GM18526 (cell line): Measurements from ENCODE around the gene CSNK1G2.
A peak's percentile ranks its signal among the peaks of the same experiment; 100 is the strongest.

Experiments
- POLR2A ChIP-seq: IDR thresholded peaks from 3 replicates; pipeline ENCODE4 v1.6.1; 2011; ENCODE audit not compliant: insufficient read length; ENCODE audit errors: extremely low read depth

Gene CSNK1G2

DNA sequence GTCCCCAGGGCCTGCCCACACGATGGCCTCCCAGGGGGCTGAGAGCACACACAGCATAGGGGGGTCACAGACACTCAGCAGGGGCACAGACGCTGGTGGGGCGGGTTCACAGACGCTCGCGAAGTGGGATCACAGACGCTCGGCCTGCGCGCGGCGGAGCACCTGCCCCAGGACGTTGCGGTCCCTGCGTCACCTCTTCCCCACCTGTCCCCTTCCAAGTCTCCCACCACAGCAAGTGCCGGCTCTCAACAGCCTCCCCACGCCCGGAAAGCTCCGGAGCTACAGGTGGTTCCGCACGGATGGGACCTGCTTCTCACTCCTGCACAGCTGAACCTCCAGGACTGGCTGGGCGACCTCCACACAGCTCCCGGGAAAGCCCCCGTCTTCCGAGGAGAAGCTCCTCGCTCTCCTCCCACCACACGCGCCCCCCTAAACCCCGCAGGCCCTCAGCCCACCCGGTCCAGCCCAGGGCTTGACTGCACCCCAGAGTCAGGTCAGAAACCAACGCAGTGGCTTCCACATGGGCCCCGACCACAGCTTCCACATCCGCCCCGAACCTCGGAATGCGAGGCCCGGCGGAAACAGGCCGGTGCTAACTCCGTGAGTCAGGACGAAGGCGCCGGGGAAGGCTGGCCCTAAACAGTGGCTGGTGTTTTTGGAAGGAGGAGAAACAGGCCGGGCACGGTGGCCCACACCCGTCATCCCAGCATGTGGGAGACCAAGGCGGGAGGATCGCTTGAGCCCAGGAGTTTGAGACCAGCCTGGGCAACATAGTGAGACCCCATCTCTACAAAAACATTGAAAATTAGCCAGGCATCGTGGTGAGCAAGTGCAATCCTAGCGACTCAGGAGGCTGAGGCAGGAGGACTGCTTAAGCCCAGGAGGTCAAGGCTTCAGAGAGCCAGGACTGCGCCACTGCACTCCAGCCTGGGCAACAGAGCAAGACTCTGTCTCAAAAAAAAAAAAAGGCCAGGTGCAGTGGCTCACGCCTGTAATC lies 58.0 kb downstream of the CSNK1G2 start:
- TF ChIP-seq POLR2A: no peak

DNA sequence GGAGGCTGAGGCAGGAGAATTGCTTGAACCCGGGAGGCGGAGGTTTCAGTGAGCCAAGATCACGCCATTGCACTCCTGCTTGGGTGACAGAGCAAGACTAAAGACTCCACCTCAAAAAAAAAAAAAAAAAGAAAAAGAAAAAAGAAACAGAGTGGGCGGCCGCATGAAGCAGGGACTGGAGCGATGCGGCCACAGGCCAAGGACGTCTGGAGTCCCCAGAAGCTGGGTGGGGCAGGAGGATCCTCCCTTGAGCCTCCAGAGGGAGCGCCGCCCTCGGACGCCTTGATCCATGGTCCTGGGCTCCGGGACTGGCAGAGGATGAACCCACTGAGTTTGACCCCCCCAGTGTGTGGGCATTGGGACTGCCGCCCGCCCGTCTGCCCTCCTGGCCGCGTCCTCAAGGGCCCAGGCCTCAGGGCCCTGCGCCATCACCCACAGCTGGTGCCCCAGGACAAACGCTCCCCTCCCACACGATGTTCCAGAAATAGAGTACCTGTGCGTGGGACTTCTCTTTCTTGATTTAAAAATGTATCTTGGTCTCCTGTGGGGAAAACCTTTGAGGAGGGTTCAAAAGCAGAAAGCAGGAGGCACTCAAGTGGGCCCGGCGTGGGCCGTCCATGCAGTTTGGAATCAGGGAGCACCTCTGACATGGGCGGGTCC lies 59.0 kb downstream of the CSNK1G2 start:
- no peak for TF ChIP-seq POLR2A

DNA sequence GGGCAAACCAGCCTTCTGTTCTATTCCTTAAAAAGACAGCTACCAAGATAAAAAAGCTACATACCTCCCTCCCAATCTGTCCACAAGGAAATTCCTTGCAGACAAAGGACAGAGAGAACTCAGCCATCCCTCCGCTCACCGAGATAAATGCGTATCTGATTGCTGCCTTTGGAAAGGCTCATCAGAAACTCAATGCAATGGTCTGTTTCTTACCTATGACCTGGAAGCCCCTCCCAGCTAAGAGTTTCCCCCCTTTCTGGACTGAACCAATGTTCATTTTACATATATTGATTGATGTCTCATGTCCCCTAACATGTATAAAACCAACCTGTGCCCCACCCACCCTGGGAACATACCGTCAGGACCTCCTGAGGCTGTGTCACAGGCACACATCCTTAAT lies 62.9 kb downstream of the CSNK1G2 start:
- TF ChIP-seq POLR2A: no peak

DNA sequence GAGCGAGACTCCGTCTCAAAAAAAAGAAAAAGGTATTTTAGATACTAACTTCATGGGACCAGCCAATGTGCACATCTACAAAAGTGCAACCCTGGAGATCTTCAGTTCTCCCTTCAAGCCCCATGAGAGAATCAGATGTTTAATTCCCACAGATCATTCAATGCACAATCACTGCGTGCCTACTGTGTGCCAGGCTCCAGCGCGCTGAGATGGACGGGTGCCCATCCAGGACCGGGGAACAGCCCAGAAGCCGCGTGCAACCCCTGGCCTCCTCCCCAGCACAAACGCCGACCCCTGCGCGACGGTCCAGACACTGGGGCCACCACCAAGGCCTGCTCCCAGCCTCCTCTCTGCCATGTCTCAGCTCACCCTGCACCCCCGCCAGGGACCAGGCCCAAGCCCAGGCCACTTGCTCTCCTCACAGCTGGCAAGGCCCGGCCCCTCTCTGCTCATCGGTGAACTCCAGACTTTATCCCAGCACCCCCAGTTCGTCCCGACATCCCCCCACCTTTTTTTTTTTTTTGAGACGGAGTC lies 69.2 kb downstream of the CSNK1G2 start:
- no peak for TF ChIP-seq POLR2A

DNA sequence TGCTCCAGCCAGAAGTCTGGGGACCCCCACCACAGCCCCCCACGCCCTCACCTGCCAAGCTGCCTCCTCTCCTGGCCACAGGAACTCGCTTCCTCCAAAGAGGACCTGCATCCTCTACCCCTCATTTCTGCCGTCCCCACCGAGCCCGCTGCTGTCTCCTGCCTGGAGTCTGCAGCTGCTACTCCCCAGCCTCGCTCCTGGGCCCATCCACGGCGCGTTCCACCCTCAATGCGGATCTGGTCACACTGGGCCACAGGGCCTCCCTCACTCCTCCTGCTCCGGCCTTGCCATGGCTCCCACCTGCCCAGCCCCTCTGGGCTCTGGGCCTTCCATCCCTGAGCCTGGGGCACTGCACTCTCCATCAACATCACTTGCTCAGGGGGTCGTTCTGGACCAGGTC lies 70.2 kb downstream of the CSNK1G2 start:
- no peak for TF ChIP-seq POLR2A

DNA sequence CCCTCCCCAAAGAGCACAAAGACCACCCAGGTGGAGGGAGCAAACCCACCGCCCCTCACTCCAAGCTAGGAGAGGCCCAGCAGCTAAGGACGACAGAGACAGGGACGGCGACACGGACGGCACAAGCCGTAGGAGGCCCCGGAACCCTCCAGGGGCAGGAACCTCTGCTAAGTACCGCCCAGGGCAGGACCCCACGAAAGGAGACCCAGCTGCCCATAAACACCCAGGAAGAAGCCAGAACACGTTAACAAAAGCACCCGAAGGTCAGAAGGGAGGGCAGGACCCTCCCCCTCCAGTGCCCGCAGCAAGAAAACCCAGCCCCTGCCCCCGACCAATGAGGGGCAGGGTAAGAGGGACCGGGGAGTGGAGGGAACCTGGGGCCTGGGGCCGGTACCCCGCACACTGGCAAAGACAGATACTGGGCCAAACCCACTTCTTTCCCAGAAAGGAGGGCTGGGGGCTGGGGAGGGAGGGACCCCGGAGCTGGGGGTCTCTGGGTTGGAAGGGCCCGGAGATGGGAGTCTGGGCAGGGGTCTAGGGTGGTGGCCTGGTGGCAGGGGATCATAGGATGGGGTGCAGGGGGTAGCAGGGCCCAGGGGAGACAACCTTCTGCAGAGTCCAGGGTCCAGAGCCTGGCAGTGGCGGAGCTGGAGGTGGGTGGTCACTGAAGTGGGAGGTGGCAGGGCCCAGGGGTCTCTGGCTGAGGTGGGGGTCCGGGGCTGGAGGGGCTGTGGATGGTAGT lies 72.1 kb downstream of the CSNK1G2 start:
- no peak for TF ChIP-seq POLR2A

DNA sequence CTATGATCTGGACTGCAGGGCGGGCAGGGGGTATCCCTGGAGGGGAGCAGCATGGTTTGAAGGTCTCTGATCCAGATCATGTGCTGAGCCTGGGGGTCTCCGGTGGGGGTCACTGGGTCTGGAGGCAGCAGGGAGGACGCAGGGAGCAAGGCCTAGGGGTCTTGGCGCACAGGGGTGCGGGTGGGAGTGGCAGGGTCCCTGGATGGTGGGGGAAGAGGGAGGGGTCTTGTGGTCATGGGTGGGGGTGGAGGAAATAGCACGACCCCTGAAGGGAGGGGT lies 72.7 kb downstream of the CSNK1G2 start:
- no peak for TF ChIP-seq POLR2A

DNA sequence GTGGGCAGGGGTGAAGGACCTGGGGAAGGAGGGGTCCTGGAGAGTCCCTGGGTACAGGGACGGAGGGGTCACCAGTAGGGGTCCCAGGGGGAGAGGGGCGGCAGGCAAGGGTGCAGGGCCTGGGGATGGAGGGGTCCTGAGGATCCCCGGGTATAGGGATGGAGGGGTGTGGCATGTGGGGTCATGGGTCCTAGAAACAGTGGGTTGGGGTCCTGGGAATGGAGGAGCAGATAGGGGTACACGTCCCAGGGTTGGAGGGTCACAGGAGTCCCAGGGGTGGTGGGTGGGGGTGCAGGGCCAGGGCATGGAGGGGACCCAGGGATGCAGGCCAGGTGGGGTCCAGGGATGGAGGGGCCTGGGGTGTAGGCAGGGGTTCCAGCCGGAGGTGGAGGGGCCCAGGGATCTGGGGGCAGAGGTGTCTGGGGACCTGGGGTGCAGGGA lies 73.2 kb downstream of the CSNK1G2 start:
- no peak for TF ChIP-seq POLR2A

DNA sequence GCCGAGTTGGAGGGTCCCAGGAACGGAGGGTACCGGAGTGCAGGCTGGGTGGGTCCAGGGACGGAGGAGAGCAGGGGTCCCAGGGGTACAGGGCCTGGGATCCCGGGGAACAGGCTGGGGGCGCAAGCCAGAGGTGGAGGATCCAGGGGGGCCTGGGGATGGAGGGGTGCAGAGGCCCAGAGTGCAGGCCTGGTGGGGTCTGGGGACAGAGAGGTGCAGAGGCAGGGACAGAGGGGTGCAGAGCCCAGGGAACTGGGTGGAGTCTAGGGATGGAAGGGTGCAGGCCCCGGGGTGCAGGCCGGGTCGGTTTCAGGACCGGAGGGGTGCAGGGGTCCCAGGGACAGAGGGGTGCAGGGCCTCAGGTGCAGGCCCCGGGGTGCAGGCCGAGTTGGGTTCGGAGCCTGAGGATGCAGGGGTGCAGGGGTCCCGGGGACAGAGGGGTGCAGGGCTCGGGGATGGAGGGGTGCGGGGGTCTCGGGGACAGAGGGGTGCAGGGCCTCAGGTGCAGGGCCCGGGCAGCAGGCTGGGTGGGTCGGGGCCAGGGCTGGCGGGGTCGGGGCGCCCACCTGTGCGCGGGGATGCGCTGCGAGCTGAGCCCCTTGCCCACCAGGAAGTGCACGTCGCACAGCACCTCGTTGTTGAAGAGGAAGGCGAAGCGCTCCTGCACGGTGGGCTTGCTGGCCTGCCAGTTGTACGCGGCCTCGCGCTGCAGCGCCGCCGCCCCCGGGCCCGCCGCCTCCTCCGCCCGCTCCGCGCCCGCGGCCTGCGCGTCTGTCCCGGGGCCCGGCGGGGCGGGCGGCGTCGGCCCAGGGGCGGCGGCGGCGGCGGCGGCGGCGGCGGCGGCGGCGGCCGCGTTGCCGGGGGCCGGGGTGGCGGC lies 74.0 kb downstream of the CSNK1G2 start:
- TF ChIP-seq POLR2A: no peak

DNA sequence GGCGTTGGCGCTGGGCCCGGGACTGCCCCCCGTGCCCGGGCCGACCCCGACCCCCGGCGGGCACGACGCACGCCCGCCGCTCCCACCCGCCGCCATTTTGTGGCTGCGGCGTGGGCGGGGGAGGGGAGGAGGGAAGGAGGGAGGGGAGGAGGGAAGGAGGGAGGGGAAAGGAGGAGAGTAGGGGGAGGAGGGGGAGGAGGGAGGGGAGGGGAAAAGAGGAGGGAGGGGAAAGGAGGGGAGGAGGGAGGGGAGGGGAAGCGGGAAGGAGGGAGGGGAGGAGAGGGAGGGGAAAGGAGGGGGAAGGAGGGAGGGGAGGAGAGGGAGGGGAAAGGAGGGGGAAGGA lies 74.6 kb downstream of the CSNK1G2 start, which contains the start of gene BTBD2:
BTBD2 (minus strand) TSS at position 107 of the 343 bp plus-strand sequence; CDS start at position 96, 11 bp downstream.
- peak; percentile 39 for TF ChIP-seq POLR2A

DNA sequence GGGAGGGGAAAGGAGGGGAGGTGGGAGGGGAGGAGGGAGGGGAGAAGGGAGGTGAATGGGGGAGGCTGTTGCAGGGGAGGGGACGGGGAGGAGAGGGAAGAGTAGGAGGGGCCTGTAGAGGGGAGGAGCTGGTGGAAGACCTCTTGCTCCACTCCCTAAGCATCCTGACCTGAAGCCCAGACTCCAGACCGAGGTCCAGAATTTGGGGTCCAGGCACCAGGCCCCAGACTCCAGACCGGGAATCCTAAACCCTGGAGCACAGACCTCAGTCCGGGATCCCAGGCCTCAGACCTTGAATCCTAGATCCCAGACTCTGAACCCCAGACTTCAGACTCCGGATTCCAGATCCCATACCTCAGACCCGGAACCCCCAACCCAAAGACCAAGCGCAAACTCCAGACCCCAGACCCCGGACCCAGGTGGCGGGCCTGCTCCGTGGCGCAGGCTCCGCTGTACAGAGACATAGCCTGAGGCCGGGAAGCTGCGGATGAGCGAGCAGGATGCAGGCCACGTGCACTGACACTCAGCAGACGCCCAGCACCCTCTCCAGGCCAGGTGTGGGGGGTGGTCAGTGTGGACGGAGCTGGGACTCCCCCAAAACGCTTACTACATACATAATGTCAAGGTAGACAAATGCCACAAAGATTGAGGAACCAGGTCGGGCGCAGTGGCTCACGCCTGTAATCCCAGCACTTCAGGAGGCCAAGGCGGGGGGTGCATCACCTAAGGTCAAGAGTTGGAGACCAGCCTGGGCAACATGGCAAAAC lies 75.3 kb downstream of the CSNK1G2 start:
- TF ChIP-seq POLR2A: no peak

DNA sequence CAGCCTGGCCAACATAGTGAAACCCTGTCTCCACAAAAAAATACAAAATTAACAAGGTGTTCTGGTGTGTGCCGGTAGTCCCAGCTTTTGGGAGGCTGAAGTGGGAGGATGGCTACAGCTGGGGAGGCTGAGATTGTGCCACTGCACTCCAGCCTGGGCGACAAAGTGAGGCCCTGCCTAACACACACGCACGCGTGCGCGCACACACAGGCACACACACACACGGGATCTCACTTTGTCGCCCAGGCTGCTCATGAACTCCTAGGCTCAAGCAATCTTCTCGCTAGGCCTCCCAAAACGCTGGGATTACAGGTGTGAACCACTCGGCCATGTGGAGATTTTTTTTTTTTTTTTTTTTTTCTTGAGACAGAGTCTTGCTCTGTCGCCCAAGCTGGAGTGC lies 77.8 kb downstream of the CSNK1G2 start:
- no peak for TF ChIP-seq POLR2A

DNA sequence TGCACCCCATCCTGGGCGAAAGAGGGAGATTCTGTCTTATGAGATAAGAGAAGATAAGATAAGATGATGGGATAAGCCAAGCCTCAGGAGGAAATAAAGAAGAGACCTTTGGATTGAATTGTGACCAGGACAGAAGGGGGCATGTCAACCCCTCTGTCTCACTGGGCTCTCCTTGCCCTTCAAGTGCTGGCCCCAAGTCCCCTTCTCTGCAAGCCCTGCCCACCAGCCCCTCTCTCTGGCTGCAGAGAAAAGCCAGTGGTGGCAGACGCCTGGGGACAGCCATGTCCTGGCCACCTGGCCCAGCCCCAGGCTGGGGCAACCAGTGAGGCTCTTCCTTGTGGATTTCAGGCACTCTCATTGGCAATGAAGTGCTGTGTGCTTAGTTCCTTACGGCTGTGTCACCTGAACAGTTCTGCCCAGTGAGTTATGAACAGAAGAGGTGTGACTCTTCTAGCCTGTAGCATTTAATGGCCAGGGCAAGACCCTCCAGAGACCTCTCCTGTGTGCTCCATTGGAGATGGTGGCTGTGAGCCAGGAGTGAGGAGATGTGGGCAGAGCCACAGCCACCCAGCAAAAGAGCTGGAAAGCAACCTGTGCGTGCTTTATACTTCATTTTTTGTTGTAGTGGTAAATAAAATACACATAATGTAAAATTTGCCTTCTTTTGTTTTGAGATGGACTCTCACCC lies 80.6 kb downstream of the CSNK1G2 start:
- TF ChIP-seq POLR2A: no peak
